K562 (cell line): Measurements from ENCODE around the gene NKAPL. TPM values are rescaled to one million over a fixed set of nuclear protein-coding genes. Genes with fewer than 3 reads are reported as not detected.
A peak's percentile ranks its signal among the peaks of the same experiment; 100 is the strongest.

ENCODE experiments used
- GABPB1 ChIP-seq: sonication (generic); formaldehyde crosslinking; IDR thresholded peaks from 2 replicates; pipeline ENCODE4 v1.8.0; 2022; ENCODE audit warnings: mild to moderate bottlenecking, missing genetic modification reagents
- GTF2A2 ChIP-seq: IDR thresholded peaks from 2 replicates; pipeline ENCODE4 v1.6.1; 2016; ENCODE audit warnings: mild to moderate bottlenecking, missing genetic modification characterization, missing compliant biosample characterization
- KDM5B ChIP-seq: fragments of 200-600 bp; sonication (generic); IDR thresholded peaks from 2 replicates; pipeline ENCODE4 v1.6.1; 2012; ENCODE audit warnings: low read depth, mild to moderate bottlenecking, moderate library complexity, low read length, control low read depth, inconsistent platforms; ENCODE audit not compliant: insufficient replicate concordance
- MYC ChIP-seq, 2 experiments: fragments of 250-450 bp in 1 of 2; sonication (Bioruptor Pico) in 1 of 2; IDR thresholded peaks; 2 replicates each; pipeline versions ENCODE4 v1.5.1 to v1.6.1; 2012 to 2021; ENCODE audit warnings: low read depth in 2 of 2, borderline replicate concordance in 1 of 2, improper control_type of control experiment in 1 of 2, low read length in 1 of 2, mild to moderate bottlenecking in 1 of 2, moderate library complexity in 1 of 2
- SIN3A ChIP-seq, 2 experiments: fragments of 150-350 bp in 1 of 2; IDR thresholded peaks; 2 replicates each; pipeline ENCODE4 v1.6.1; 2011 to 2016; ENCODE audit warnings: borderline replicate concordance in 2 of 2, low read depth in 2 of 2, low read length in 2 of 2, mild to moderate bottlenecking in 2 of 2, moderate library complexity in 2 of 2; ENCODE audit not compliant: control insufficient read depth in 1 of 2
- ZNF551 ChIP-seq: fragments of 250-450 bp; sonication (Bioruptor Pico); IDR thresholded peaks from 2 replicates; pipeline ENCODE4 v1.5.0; 2021; ENCODE audit warnings: mild to moderate bottlenecking, moderate library complexity
- ZNF655 ChIP-seq: fragments of 250-450 bp; sonication (Bioruptor Pico); IDR thresholded peaks from 2 replicates; pipeline ENCODE4 v1.5.0; 2021
- polyA plus RNA-seq, 8 experiments: library from polyadenylated mRNA; depleted of rRNA in 4 of 8; stranded (reverse) in 5 of 8; unstranded in 3 of 8; fragments of >200 nt; fragmentation: Nextera tagmentation in 2 of 8; fragmentation: Illumina TruSeq in 1 of 8; extraction: Ambion mirVana in 2 of 8; extraction: Trizol in 1 of 8; gene quantifications; 2 replicates each; pipeline versions ENCODE4 v1.2.1 to v1.2.3, GENCODE V29; 2011 to 2014; ENCODE audit warnings: inconsistent platforms in 1 of 8, missing spikeins in 1 of 8
- total RNA-seq, 7 experiments: library from RNA; depleted of rRNA in 6 of 7; stranded (reverse); fragments of >200 nt in 6 of 7; fragmentation: Illumina TruSeq in 2 of 7; extraction: Trizol in 2 of 7; gene quantifications; 2 replicates each; pipeline versions ENCODE4 v1.2.1 to v1.2.3, GENCODE V29; 2011 to 2021; ENCODE audit warnings: low replicate concordance in 1 of 7
- TF ChIP-seq, protein P1 (sequence below), 3 experiments: IDR thresholded peaks in 2 of 3; conservative IDR thresholded peaks in 1 of 3; 2 replicates each; pipeline ENCODE4 v1.5.1; 2011 to 2012; ENCODE audit warnings: low read length in 3 of 3, mild to moderate bottlenecking in 3 of 3, control low read depth in 2 of 3, improper control_type of control experiment in 1 of 3, inconsistent platforms in 1 of 3, low read depth in 1 of 3, mixed read lengths in 1 of 3, moderate library complexity in 1 of 3; ENCODE audit not compliant: insufficient read depth in 2 of 3
- TF ChIP-seq, protein P2 (sequence below), 2 experiments: fragments of 200-800 bp in 1 of 2; sonication (Bioruptor generic) in 1 of 2; sonication (generic) in 1 of 2; formaldehyde crosslinking in 1 of 2; IDR thresholded peaks in 1 of 2; conservative IDR thresholded peaks in 1 of 2; 2 replicates each; pipeline versions ENCODE4 v1.5.0 to v1.6.1; 2016 to 2020; ENCODE audit warnings: missing compliant biosample characterization in 1 of 2, missing genetic modification characterization in 1 of 2, missing genetic modification reagents in 1 of 2
- TF ChIP-seq, protein P3 (sequence below): IDR thresholded peaks from 3 replicates; pipeline ENCODE4 v1.6.1; 2011; ENCODE audit warnings: borderline replicate concordance, mild to moderate bottlenecking, moderate library complexity; ENCODE audit not compliant: insufficient read length; ENCODE audit errors: extremely low read depth
- TF ChIP-seq, protein P4 (sequence below): fragments of 250-450 bp; sonication (Bioruptor Pico); IDR thresholded peaks from 2 replicates; pipeline ENCODE4 v1.4.0; 2020

NKAPL gene
- total and polyA plus RNA-seq, 9 of the 15 experiments (the other 6 are each of a cell fraction or from before 2014, with no cell fraction given) = not detected

DNA sequence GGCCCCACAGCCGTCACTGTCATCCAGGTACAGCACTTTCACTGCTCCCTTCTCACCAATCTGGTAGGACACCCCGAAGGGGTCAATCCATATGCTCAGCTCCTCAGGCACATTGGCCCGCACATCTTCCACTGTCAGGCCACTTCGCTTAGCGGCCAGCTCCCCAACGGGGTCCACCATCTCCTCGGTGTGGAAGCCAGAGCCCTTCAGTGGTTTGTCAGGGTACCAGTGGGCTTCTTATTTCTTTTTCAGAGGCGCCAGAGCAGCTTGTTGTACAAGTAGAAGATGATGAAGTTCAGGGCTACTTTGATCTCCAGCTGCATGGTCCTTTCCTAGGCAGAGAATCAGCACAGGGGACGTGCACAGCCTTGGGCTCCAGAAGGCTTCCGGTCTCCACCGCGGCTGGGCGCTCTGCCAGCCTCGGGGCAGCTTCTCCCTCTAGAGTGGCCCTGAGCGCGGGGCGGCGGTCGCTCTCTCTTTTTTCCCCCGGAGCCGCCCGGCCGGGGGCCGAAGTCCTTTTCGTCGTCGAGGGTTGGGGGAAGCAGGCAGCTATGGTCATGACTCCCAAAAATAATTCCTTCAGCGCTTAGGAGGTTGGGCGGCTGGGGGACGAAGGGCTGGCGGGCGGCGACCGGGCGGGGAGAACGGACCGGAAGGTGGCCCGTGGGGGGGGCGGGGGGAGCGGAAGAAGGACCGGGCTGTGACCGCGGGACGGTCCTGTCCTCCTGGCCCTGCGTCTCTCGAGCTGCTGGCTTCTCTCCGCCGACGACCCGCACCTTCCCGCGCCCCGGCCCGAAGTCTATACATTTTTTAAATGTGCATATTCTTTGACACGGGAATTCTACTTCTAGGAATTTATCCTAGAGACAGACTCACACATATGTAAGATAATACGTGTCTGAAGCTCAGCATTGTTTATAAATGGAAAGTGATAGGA lies 40.5 kb upstream of the NKAPL start (continued):
- TF ChIP-seq ZNF551 (CRISPR knock-in tag) = no peak
- TF ChIP-seq, protein P1, sequence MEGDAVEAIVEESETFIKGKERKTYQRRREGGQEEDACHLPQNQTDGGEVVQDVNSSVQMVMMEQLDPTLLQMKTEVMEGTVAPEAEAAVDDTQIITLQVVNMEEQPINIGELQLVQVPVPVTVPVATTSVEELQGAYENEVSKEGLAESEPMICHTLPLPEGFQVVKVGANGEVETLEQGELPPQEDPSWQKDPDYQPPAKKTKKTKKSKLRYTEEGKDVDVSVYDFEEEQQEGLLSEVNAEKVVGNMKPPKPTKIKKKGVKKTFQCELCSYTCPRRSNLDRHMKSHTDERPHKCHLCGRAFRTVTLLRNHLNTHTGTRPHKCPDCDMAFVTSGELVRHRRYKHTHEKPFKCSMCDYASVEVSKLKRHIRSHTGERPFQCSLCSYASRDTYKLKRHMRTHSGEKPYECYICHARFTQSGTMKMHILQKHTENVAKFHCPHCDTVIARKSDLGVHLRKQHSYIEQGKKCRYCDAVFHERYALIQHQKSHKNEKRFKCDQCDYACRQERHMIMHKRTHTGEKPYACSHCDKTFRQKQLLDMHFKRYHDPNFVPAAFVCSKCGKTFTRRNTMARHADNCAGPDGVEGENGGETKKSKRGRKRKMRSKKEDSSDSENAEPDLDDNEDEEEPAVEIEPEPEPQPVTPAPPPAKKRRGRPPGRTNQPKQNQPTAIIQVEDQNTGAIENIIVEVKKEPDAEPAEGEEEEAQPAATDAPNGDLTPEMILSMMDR (IDR thresholded peaks at IDR 0.05 in 2 of 3, conservative IDR thresholded peaks at IDR 0.05 in 1 of 3; ENCODE audit: insufficient read depth in 2 of 3, low read depth in 1 of 3, low read length in 3 of 3) = peak in 2 of 3 experiments; percentile 13 to 32; a peak in 1 of 6 replicates
- 0 out of 2 replicates have a peak, but pooled peaks have one; percentile 50 for TF ChIP-seq GTF2A2
- peak; percentile 67 for TF ChIP-seq KDM5B
- TF ChIP-seq, protein P2, sequence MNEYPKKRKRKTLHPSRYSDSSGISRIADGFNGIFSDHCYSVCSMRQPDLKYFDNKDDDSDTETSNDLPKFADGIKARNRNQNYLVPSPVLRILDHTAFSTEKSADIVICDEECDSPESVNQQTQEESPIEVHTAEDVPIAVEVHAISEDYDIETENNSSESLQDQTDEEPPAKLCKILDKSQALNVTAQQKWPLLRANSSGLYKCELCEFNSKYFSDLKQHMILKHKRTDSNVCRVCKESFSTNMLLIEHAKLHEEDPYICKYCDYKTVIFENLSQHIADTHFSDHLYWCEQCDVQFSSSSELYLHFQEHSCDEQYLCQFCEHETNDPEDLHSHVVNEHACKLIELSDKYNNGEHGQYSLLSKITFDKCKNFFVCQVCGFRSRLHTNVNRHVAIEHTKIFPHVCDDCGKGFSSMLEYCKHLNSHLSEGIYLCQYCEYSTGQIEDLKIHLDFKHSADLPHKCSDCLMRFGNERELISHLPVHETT (CRISPR knock-in tag; conservative IDR thresholded peaks at IDR 0.05 in 1 of 2, IDR thresholded peaks at IDR 0.05 in 1 of 2) = peak in 1 of 2 experiments; percentile 82; a peak in 1 of 4 replicates
- no peak for TF ChIP-seq ZNF655 (CRISPR knock-in tag)
- TF ChIP-seq, protein P3, sequence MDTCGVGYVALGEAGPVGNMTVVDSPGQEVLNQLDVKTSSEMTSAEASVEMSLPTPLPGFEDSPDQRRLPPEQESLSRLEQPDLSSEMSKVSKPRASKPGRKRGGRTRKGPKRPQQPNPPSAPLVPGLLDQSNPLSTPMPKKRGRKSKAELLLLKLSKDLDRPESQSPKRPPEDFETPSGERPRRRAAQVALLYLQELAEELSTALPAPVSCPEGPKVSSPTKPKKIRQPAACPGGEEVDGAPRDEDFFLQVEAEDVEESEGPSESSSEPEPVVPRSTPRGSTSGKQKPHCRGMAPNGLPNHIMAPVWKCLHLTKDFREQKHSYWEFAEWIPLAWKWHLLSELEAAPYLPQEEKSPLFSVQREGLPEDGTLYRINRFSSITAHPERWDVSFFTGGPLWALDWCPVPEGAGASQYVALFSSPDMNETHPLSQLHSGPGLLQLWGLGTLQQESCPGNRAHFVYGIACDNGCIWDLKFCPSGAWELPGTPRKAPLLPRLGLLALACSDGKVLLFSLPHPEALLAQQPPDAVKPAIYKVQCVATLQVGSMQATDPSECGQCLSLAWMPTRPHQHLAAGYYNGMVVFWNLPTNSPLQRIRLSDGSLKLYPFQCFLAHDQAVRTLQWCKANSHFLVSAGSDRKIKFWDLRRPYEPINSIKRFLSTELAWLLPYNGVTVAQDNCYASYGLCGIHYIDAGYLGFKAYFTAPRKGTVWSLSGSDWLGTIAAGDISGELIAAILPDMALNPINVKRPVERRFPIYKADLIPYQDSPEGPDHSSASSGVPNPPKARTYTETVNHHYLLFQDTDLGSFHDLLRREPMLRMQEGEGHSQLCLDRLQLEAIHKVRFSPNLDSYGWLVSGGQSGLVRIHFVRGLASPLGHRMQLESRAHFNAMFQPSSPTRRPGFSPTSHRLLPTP = no peak
- 0 out of 4 replicates have a peak, but pooled peaks of 1 of the 2 experiments have one; percentile 6 for TF ChIP-seq SIN3A (IDR thresholded peaks at IDR 0.05; ENCODE audit: borderline replicate concordance in 2 of 2, control insufficient read depth in 1 of 2, low read depth in 2 of 2, low read length in 2 of 2)
- TF ChIP-seq, protein P4, sequence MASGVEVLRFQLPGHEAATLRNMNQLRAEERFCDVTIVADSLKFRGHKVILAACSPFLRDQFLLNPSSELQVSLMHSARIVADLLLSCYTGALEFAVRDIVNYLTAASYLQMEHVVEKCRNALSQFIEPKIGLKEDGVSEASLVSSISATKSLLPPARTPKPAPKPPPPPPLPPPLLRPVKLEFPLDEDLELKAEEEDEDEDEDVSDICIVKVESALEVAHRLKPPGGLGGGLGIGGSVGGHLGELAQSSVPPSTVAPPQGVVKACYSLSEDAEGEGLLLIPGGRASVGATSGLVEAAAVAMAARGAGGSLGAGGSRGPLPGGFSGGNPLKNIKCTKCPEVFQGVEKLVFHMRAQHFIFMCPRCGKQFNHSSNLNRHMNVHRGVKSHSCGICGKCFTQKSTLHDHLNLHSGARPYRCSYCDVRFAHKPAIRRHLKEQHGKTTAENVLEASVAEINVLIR = no peak
- peak; percentile 81 for TF ChIP-seq GABPB1 (CRISPR knock-in tag)
- TF ChIP-seq MYC (IDR thresholded peaks at IDR 0.05; ENCODE audit: low read depth, low read length) = peak; percentile 13; the same call in 1 of the 2 replicates
- TF ChIP-seq MYC (CRISPR knock-in tag; IDR thresholded peaks at IDR 0.05; ENCODE audit: borderline replicate concordance, low read depth) = no peak
